Measurements from ENCODE around the gene MAP1S. TPM values are rescaled to one million over a fixed set of nuclear protein-coding genes. Genes with fewer than 3 reads are reported as not detected.

Gene MAP1S
- total and polyA plus RNA-seq, 2 of the 13 experiments (the other 11 are each of a cell fraction or from before 2014, with no cell fraction given), result 3.8 to 7.3 TPM

- no peak for TF ChIP-seq SOX6 (IDR thresholded peaks at IDR 0.05)
- peak; percentile 77 for TF ChIP-seq SOX6 (CRISPR knock-in tag; IDR thresholded peaks at IDR 0.05)
- TF ChIP-seq NFKB2 (CRISPR knock-in tag; IDR thresholded peaks at IDR 0.05; ENCODE audit: borderline replicate concordance), result peak; percentile 89; the same call in 1 of the 2 replicates
- no peak for TF ChIP-seq ZNF3 (CRISPR knock-in tag; IDR thresholded peaks at IDR 0.05)
- no peak for TF ChIP-seq ZNF678 (CRISPR knock-in tag; IDR thresholded peaks at IDR 0.05)
- no peak for TF ChIP-seq ZNF235 (CRISPR knock-in tag; IDR thresholded peaks at IDR 0.05; ENCODE audit: borderline replicate concordance)
- no peak for TF ChIP-seq CHCHD3 (CRISPR knock-in tag; IDR thresholded peaks at IDR 0.05)
- TF ChIP-seq ZNF230 (CRISPR knock-in tag; IDR thresholded peaks at IDR 0.05), result no peak
- no peak for TF ChIP-seq CENPT (CRISPR knock-in tag; IDR thresholded peaks at IDR 0.05; ENCODE audit: low read depth)
- no peak for TF ChIP-seq ZNF367 (CRISPR knock-in tag; IDR thresholded peaks at IDR 0.05; ENCODE audit: borderline replicate concordance)
- no peak for TF ChIP-seq ZMAT5 (CRISPR knock-in tag; IDR thresholded peaks at IDR 0.05; ENCODE audit: borderline replicate concordance, low read depth)
- TF ChIP-seq ZNF614 (CRISPR knock-in tag; IDR thresholded peaks at IDR 0.05; ENCODE audit: borderline replicate concordance), result 0 out of 2 replicates have a peak, but pooled peaks have one; percentile 17
- peak; percentile 50; the same call in 1 of the 2 replicates for TF ChIP-seq HMG20A (CRISPR knock-in tag; IDR thresholded peaks at IDR 0.05; ENCODE audit: borderline replicate concordance)
- TF ChIP-seq ZNF652 (CRISPR knock-in tag; IDR thresholded peaks at IDR 0.05; ENCODE audit: borderline replicate concordance, low read depth), result no peak
- no peak for TF ChIP-seq ZSCAN20 (CRISPR knock-in tag; IDR thresholded peaks at IDR 0.05; ENCODE audit: borderline replicate concordance)
- TF ChIP-seq ZBTB44 (CRISPR knock-in tag; IDR thresholded peaks at IDR 0.05), result no peak
- no peak for TF ChIP-seq CREB1 (IDR thresholded peaks at IDR 0.05)
- TF ChIP-seq CREB1 (CRISPR knock-in tag; IDR thresholded peaks at IDR 0.05), result no peak
- no peak for TF ChIP-seq FOXK1 (CRISPR knock-in tag; IDR thresholded peaks at IDR 0.05; ENCODE audit: borderline replicate concordance, low read depth)
- no peak for TF ChIP-seq ATRX (CRISPR knock-in tag; IDR thresholded peaks at IDR 0.05; ENCODE audit: borderline replicate concordance)
- peak; percentile 65; the same call in 1 of the 2 replicates for TF ChIP-seq NFIC (IDR thresholded peaks at IDR 0.05; ENCODE audit: low read length)
- no peak for TF ChIP-seq POLR2G (IDR thresholded peaks at IDR 0.05; ENCODE audit: low read depth, low read length)
- TF ChIP-seq KDM1A (CRISPR knock-in tag; IDR thresholded peaks at IDR 0.05), result no peak
- no peak for TF ChIP-seq ZNF557 (CRISPR knock-in tag; IDR thresholded peaks at IDR 0.05)
- no peak for TF ChIP-seq SRF (IDR thresholded peaks at IDR 0.05; ENCODE audit: low read depth, low read length)
Observed at GRCh38 chr19:17766543-17767131, 47.4 kb downstream of the MAP1S start (continued).
